ENCODE results near the gene GAGE1.
A peak's percentile ranks its signal among the peaks of the same experiment; 100 is the strongest.
"Not testable (repeated sequence)": the region's sequence is repeated elsewhere in the genome, so short reads cannot be mapped to it uniquely, and the experiment has no call there.

Gene GAGE1, protein sequence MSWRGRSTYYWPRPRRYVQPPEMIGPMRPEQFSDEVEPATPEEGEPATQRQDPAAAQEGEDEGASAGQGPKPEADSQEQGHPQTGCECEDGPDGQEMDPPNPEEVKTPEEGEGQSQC

DNA sequence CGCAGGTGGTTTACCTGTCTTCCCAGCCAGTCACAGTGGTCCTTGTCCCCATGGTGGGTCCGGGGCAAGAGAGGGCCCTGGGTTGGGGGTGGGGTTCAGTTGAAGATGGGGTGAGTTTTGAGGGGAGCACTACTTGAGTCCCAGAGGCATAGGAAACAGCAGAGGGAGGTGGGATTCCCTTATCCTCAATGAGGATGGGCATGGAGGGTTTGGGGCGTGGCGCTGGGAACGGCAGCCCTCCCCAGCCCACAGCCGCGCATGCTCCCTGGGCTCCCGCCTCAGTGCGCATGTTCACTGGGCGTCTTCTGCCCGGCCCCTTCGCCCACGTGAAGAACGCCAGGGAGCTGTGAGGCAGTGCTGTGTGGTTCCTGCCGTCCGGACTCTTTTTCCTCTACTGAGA is at the start of gene GAGE1:
Gene GAGE1, plus strand, starts transcription at position 301 of the 400 bp plus-strand sequence. CDS start 1,155 bp downstream, outside the sequence.
- not testable (repeated sequence) for DNase-seq, ATAC-seq

DNA sequence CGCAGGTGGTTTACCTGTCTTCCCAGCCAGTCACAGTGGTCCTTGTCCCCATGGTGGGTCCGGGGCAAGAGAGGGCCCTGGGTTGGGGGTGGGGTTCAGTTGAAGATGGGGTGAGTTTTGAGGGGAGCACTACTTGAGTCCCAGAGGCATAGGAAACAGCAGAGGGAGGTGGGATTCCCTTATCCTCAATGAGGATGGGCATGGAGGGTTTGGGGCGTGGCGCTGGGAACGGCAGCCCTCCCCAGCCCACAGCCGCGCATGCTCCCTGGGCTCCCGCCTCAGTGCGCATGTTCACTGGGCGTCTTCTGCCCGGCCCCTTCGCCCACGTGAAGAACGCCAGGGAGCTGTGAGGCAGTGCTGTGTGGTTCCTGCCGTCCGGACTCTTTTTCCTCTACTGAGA is 47.8 kb upstream of the GAGE1 start, which contains the start of gene GAGE12E:
Gene GAGE12E, plus strand, starts transcription at position 301 of the 400 bp plus-strand sequence. CDS start 1,155 bp downstream, outside the sequence.
- not testable (repeated sequence) for ATAC-seq, DNase-seq

DNA sequence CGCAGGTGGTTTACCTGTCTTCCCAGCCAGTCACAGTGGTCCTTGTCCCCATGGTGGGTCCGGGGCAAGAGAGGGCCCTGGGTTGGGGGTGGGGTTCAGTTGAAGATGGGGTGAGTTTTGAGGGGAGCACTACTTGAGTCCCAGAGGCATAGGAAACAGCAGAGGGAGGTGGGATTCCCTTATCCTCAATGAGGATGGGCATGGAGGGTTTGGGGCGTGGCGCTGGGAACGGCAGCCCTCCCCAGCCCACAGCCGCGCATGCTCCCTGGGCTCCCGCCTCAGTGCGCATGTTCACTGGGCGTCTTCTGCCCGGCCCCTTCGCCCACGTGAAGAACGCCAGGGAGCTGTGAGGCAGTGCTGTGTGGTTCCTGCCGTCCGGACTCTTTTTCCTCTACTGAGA is 38.3 kb upstream of the GAGE1 start, which contains the start of gene GAGE12F:
Gene GAGE12F, plus strand, starts transcription at position 301 of the 400 bp plus-strand sequence. CDS start 1,155 bp downstream, outside the sequence.
- ATAC-seq, DNase-seq: not testable (repeated sequence)

DNA sequence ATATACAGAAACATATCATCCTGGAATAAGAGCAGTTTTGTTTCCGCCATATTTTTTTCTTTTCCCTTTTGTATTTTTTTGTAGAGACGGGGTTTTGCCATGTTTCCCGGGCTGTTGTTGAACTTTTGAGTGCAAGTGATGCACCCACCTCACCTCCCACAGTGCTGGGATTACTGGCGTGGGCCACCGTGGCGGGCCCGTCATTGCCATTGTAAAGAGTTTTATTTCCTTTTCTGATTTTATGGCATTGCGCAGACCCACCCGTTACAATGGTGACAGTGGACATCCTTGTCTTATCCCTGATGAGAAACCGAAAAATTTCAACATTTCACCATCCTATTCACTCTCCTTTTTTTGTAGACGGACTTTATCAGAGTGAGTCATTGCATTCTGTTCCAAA is 30.1 kb upstream of the GAGE1 start:
- not testable (repeated sequence) for ATAC-seq, DNase-seq

DNA sequence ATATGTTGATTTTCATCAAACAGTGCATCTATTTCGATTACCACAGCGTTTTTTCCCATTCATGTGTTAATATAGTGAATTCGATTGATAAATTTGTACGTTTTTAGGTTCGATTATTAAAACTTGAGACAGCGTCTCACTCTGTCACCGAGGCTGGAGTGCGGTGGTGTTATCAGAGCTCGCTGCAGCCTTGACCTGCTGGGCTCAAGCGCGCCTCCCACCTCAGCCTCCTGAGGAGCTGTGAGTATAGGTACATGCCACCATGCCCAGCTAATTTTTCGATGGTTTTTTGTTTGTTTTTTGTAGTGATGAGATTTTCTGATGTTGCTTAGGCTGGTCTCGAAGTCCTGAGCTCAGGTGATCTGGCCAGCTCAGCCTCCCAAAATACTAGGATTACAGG is 29.7 kb upstream of the GAGE1 start:
- not testable (repeated sequence) for ATAC-seq, DNase-seq

DNA sequence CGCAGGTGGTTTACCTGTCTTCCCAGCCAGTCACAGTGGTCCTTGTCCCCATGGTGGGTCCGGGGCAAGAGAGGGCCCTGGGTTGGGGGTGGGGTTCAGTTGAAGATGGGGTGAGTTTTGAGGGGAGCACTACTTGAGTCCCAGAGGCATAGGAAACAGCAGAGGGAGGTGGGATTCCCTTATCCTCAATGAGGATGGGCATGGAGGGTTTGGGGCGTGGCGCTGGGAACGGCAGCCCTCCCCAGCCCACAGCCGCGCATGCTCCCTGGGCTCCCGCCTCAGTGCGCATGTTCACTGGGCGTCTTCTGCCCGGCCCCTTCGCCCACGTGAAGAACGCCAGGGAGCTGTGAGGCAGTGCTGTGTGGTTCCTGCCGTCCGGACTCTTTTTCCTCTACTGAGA is 28.7 kb upstream of the GAGE1 start, which contains the start of gene GAGE12G:
Gene GAGE12G, plus strand, starts transcription at position 301 of the 400 bp plus-strand sequence. CDS start 1,155 bp downstream, outside the sequence.
- DNase-seq, ATAC-seq: not testable (repeated sequence)

DNA sequence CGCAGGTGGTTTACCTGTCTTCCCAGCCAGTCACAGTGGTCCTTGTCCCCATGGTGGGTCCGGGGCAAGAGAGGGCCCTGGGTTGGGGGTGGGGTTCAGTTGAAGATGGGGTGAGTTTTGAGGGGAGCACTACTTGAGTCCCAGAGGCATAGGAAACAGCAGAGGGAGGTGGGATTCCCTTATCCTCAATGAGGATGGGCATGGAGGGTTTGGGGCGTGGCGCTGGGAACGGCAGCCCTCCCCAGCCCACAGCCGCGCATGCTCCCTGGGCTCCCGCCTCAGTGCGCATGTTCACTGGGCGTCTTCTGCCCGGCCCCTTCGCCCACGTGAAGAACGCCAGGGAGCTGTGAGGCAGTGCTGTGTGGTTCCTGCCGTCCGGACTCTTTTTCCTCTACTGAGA is 19.2 kb upstream of the GAGE1 start, which contains the start of gene GAGE12H:
Gene GAGE12H, plus strand, starts transcription at position 301 of the 400 bp plus-strand sequence. CDS start 1,155 bp downstream, outside the sequence.
- not testable (repeated sequence) for ATAC-seq

DNA sequence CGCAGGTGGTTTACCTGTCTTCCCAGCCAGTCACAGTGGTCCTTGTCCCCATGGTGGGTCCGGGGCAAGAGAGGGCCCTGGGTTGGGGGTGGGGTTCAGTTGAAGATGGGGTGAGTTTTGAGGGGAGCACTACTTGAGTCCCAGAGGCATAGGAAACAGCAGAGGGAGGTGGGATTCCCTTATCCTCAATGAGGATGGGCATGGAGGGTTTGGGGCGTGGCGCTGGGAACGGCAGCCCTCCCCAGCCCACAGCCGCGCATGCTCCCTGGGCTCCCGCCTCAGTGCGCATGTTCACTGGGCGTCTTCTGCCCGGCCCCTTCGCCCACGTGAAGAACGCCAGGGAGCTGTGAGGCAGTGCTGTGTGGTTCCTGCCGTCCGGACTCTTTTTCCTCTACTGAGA is 9.6 kb upstream of the GAGE1 start, which contains the start of gene GAGE2A:
Gene GAGE2A, plus strand, starts transcription at position 301 of the 400 bp plus-strand sequence. CDS start 1,155 bp downstream, outside the sequence.
- not testable (repeated sequence) for ATAC-seq, DNase-seq

More for the DNA sequence above, 19.2 kb upstream of the GAGE1 start, which contains the start of gene GAGE12H:
- not testable (repeated sequence) for DNase-seq

DNA sequence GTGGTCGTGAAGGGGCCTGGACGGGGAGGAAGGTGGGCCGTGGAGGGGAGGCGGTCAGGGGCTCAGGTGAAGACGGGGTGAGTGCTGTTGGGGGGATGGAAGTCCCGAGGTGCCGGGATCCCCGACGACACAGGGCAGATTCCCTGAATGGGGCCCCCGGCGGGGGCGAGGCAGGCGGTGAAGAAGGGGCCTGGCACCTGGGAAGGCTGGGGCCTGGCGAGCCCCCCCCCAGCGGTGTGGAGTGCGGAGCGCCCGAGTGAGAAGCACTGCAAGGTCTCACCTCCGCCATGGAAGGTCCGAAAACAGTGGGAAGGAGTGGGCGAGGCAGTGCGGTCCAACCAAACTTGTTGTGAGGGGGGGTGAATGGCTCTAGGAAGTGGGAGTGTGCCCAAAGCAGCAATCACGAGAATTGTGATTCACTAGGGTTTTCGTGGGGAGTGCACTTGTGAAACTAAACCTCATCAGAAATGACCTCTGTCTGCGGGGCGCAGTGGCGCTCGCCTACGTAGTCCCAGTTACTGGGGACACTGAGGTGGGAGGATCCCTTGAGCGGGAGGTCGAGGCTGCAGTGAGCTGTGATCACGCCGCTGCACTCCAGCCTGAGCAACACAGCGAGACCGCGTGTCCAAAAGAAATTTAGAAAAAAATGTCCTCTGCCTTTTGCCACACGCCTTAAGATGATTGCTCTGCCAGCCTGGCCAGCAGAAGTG is 8.9 kb upstream of the GAGE1 start:
- peak; percentile 2 for DNase-seq
- not testable (repeated sequence) for ATAC-seq

DNA sequence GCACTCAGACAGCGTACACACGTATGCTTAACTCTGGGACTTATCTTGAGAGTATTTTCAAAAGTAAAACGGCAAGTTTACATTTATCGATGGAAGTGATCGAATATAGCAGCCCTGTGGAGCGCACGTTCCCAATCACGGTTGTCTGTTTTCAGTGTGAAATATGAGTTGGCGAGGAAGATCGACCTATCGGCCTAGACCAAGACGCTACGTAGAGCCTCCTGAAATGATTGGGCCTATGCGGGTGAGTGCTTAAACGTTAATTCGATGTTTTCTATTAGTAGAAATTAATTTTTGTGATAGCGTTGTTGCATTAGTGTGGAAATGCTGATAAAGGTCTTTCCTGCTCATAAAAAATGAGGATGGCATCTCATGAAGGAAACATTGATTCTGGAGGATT is 8.3 kb upstream of the GAGE1 start:
- not testable (repeated sequence) for DNase-seq, ATAC-seq

DNA sequence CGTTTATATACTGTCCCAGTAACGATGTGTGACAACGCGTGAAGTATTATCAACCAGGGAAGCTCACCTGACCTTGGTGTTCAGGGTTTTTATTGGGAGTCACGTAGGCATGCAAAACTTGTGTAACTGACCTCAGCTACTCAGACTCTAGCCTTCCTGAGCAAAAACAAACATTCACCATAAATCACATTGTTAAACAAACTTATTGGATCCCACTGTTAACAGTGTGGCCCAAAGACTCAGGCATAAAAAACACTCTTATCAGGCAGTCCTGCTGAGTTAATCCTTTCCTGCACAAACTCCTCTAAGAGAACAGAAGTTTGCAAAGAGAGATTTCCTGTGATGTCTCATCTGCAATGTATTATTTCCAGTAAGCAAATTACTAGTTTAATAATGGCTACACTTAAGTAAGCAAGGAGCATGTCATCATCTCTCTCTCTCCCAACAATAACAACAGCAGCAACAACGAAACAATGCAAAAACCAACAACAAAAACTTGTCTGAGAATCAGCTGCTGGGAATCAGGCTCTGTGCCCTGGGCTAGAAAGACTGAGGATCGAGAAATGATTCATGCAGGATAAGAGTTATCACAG is 12.0 kb downstream of the GAGE1 start:
- DNase-seq: no peak
- ATAC-seq: no peak

DNA sequence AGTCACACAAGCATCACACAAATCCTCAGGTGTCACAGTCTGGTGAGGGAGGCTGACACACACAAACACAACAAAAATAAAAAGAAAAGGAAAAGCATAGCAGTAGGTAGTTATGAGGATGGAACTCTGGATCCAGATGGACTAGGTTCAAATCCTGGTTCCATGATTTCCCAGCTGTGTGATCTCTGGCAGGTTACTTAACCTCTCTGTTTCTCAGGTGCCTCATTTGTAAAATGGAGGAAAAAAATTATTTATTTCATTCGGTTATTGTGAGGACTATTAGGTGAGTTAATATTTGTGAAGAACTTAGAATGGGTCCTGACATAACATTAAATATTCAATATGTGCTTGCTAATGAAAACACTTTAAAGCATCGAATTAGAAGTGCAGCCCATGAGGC is 19.8 kb downstream of the GAGE1 start:
- DNase-seq: no peak
- no peak for ATAC-seq

DNA sequence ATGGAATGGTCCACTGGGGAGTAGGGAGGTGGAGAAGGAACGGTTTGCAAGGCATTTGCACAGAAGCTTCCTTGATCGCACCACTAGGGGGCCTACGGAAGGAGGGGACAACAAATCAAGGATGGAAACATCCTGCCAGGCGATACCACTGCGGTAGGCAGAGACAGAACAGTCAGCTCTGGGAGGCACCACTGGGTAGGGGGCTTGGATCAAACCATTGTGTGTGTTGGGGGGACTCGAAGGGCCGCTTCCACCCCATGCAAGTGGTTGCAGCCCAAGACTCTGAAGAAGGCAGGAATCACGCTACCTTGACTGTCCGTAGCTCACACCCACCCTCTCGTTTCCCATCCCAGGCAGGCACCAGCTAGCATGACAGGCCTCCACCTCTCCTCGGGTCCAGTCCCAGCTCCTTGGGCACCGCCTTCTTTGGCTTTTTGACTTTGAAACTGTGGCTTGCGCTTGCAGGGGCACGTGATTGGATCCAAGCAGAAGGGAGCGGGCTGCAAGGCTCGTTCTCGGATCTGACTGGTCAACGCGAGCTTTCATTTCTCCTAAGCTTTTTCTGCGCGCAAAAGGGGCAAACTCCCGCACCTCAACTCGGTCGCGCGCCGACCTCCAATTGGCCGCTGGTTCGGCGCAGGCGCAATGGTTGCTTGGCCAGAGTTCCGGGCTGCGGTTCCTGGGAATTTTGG is 28.4 kb downstream of the GAGE1 start:
- ATAC-seq: no peak
- DNase-seq: peak; percentile 32

DNA sequence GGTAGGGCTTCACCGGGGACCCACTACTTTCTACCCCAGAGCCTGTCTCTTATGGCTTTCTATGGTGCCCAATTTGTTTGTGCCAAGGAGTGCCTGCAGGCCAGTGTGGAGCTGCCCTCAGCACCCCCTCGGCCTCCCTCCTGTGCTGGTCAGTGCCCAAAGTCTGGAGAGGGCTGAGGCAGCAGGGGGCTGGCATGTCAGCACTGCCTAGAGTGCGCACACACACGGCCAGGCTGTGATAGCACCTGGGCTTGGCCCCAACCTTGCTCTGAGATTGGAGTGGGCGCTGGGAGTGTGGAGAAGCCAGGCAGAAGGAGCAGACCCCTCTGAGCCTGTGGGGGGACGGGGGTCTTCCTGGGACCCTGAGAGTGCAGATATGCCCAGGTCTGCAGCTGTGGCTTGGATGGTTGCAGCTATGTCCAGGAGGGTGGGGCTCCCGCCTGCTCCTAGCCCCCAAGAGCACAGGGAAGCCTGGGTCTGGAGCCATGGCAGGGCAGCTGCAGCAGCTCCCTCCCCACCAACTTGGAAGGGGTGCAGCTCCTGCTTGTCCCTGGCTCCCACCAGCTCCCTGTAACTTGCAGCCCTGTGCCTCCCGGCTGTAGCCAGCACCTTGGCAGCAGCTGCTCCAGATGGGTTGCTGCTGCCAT is 46.3 kb downstream of the GAGE1 start:
- ATAC-seq: no peak

DNA sequence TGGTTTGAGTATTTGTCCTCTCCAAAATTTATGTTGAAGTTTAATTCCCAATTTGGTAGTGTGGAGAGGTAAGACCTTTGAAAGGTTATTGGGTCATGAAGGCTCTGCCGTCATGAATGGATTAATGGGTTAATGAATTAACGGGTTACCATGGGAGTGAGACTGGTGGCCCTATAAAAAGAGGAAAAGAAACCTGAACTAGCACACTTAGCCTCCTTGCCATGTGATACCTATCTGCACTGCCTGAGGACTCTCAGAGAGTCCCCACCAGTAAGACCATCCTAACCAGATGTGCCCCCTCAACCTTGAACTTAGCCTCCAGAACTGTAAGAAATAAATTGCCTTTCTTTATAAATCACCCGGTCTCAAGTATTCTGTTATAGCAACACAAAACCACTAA is 57.7 kb downstream of the GAGE1 start:
- no peak for ATAC-seq
- DNase-seq: no peak

More for the DNA sequence above, 46.3 kb downstream of the GAGE1 start:
- DNase-seq: no peak

All from stimulated activated naive CD8-positive, alpha-beta T cell treated with anti-CD3 and anti-CD28 coated beads, Interleukin-15, Interleukin-2, amounts not matched to agents 100 U/mL and 50 U/mL, for 24 hours (primary cell).